Measurements from ENCODE around the gene IPMK. TPM values are rescaled to one million over a fixed set of nuclear protein-coding genes. Genes with fewer than 3 reads are reported as not detected.

Gene IPMK
- total RNA-seq, 2 donors from 2014 or later, result 5.6 to 10.0 TPM

GRCh38 chr10:58150290-58150689 lies 117.4 kb downstream of the IPMK start:
- H3K4me3 Mint-ChIP-seq, result no peak overlapping the region
- ATAC-seq (no peak), DNase-seq (ENCODE audit: low spot score) (no peak)
- no peaks in the 10 kb centered on the region for H3K4me1 Mint-ChIP-seq (ENCODE audit: low read depth in 2 of 2)
- H3K9me3 Mint-ChIP-seq, result no peaks in the 10 kb centered on the region
- H3K36me3 Mint-ChIP-seq, result no peaks in the 10 kb centered on the region
- H3K27me3 Mint-ChIP-seq, result peaks cover 8 to 16% of the 10 kb centered on the region in 2 donors
- no peak overlapping the region for H3K27ac Mint-ChIP-seq

GRCh38 chr10:58143944-58144343 lies 123.8 kb downstream of the IPMK start:
- ATAC-seq, result peak; percentile 62 to 64
- no peak for DNase-seq (ENCODE audit: low spot score)
- peak overlapping the region; percentile 36 for H3K4me3 Mint-ChIP-seq
- peak overlapping the region; percentile 17 to 49 for H3K27ac Mint-ChIP-seq
- peaks cover 6% of the 10 kb centered on the region for H3K36me3 Mint-ChIP-seq
- peaks cover 2 to 6% of the 10 kb centered on the region in 2 donors for H3K27me3 Mint-ChIP-seq
- H3K9me3 Mint-ChIP-seq, result peaks cover 3% of the 10 kb centered on the region
- H3K4me1 Mint-ChIP-seq (ENCODE audit: low read depth in 2 of 2), result peaks cover 6 to 9% of the 10 kb centered on the region in 2 donors

Other genes with a start within 250 kb of the IPMK start
- gene CISD1, start 1.3 kb upstream of the IPMK start, total RNA-seq, result 10 to 100 TPM; 41.2 to 48.5 TPM
- 10 to 100 TPM; 12.7 to 14.6 TPM for gene UBE2D1, start 67.1 kb upstream of the IPMK start, total RNA-seq
- gene TFAM, start 117.5 kb upstream of the IPMK start, total RNA-seq, result 10 to 100 TPM; 59.6 to 84.9 TPM
- gene BICC1, start 245.0 kb upstream of the IPMK start, total RNA-seq, result under 1 TPM in 1 of 2 donors, not detected in 1; 0.26 TPM